ENCODE measurements around the gene MYRFL.

- TF ChIP-seq JUND (IDR thresholded peaks at IDR 0.05; ENCODE audit: low read length) = no peak
- no peak for TF ChIP-seq CTCF (IDR thresholded peaks at IDR 0.05; ENCODE audit: control extremely low read depth in 1 of 3, insufficient read depth in 1 of 3, low read depth in 1 of 3, low read length in 3 of 3)
- no peak for TF ChIP-seq SUZ12 (IDR thresholded peaks at IDR 0.05; ENCODE audit: low read length)
- TF ChIP-seq ATF3 (IDR thresholded peaks at IDR 0.05; ENCODE audit: insufficient read depth, low read depth, low read length) = no peak
- TF ChIP-seq MAX (IDR thresholded peaks at IDR 0.05) = no peak
- TF ChIP-seq EZH2 (IDR thresholded peaks at IDR 0.05; ENCODE audit: low read depth, low read length, severe bottlenecking) = no peak
- TF ChIP-seq SP1 (IDR thresholded peaks at IDR 0.05; ENCODE audit: low read depth, low read length) = no peak
Observed at GRCh38 chr12:69792533-69792932, 32.5 kb upstream of the MYRFL start.
